ENCODE data around the gene NXN.
"Not testable (repeated sequence)": the region's sequence is repeated elsewhere in the genome, so short reads cannot be mapped to it uniquely, and the experiment has no call there.

Gene NXN

DNA sequence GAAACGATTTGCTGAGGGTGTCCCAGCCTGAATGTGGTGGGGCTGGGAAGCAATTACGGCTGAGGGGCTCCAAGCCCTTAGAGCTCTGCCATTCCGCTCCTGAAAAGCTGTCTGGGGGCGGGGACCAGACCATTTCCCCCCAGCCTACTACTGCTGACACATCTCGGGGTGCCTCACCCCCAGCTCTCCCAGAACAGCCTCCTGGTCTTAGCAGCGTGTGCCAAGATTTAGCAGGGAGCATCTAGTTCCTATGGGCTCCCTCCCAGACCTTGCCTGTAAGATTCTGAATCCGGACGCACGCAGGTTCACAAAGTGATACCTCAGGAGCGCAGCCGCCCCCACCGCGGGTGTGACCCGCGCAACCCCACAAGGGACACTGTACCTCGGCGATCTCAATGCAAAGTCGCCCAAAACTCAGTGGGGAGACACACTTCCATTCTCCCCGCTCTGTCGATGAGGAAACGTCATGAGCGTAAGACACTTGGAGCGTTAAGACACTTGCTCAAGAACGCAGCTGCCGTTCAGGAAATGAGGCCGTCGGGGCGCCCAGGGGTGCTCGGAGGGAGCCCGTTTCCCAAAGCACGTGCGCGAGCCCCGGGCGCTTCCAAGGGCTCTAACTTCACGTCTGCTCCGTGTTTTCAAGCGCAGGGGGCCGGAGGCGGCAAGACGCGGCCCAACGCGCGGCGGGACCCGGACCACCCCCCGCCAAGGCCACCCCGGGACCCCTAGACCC lies 228.1 kb downstream of the NXN start:
- TF ChIP-seq, protein P1, sequence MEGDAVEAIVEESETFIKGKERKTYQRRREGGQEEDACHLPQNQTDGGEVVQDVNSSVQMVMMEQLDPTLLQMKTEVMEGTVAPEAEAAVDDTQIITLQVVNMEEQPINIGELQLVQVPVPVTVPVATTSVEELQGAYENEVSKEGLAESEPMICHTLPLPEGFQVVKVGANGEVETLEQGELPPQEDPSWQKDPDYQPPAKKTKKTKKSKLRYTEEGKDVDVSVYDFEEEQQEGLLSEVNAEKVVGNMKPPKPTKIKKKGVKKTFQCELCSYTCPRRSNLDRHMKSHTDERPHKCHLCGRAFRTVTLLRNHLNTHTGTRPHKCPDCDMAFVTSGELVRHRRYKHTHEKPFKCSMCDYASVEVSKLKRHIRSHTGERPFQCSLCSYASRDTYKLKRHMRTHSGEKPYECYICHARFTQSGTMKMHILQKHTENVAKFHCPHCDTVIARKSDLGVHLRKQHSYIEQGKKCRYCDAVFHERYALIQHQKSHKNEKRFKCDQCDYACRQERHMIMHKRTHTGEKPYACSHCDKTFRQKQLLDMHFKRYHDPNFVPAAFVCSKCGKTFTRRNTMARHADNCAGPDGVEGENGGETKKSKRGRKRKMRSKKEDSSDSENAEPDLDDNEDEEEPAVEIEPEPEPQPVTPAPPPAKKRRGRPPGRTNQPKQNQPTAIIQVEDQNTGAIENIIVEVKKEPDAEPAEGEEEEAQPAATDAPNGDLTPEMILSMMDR (IDR thresholded peaks at IDR 0.05; ENCODE audit: low read depth, low read length, missing control alignments) = no peak
- peak overlapping the region; percentile 91 for H3K4me3 ChIP-seq (ENCODE audit: low read depth, low read length)
- DNase-seq (ENCODE audit: low read depth) = no peak

DNA sequence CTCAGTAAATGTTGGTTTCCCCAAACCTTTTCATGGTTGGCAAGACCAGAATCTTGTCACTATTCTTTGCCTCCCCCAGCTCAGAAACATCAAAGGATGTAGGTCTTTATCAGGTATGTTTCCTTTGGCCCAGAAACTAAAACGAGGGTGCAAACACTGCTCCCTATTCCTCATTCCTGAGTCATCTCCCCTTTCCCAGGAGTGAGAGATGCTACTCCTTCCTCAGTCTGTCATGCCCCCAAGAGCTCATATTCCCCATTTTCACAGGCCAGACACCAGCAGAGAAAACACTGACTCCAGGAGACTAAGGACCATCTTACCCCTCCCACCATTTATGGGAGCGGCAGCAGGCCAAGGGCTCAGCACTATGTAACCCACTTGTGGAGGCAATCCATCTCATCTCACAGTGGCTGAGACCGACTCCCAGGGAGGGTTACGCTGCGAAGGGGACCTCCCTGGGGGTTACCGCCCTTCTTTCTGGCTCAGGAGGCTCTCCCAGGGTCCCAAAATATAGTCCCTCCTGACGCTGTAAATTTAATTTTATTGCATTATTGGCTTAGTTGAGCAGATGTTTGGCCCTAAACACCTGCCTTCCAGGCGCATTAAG lies 229.0 kb downstream of the NXN start:
- peak overlapping the region; percentile 91 for H3K4me3 ChIP-seq (ENCODE audit: low read depth, low read length)
- no peak for DNase-seq (ENCODE audit: low read depth)
- TF ChIP-seq, protein P1 (IDR thresholded peaks at IDR 0.05; ENCODE audit: low read depth, low read length, missing control alignments) = no peak

- DNase-seq (ENCODE audit: low read depth); H3K4me3 ChIP-seq (ENCODE audit: low read depth, low read length): not testable (repeated sequence)
Measured at GRCh38 chr17:749359-749758, 230.2 kb downstream of the NXN start.

All from GM12864 (cell line).